ENCODE data around the gene PCNX1. TPM values are rescaled to one million over a fixed set of nuclear protein-coding genes. Genes with fewer than 3 reads are reported as not detected.

The PCNX1 gene
- total and polyA plus RNA-seq, 5 donors, result 7.0 to 48.0 (median 36.5) TPM

GRCh38 chr14:70890826-70891659 is 16.2 kb upstream of the PCNX1 start:
- H3K4me1 ChIP-seq (ENCODE audit: control insufficient read depth, insufficient read depth, low read length), result no peaks in the 10 kb centered on the region
- no peak for DNase-seq
- no peaks in the 10 kb centered on the region for H3K27me3 ChIP-seq (ENCODE audit: control insufficient read depth, insufficient read depth)
- H3K27ac ChIP-seq (ENCODE audit: low read length), result no peak overlapping the region
- peak; percentile 48 for ATAC-seq
- no peak overlapping the region for H3K4me3 ChIP-seq (ENCODE audit: low read length)
- WGBS, result 70% methylated on average over 5 of the region's 5 CpGs
- no peaks in the 10 kb centered on the region for H3K9me3 ChIP-seq (ENCODE audit: control insufficient read depth, low read length)
- intact Hi-C loops (cut with DNase I), result no loop called here

DNA sequence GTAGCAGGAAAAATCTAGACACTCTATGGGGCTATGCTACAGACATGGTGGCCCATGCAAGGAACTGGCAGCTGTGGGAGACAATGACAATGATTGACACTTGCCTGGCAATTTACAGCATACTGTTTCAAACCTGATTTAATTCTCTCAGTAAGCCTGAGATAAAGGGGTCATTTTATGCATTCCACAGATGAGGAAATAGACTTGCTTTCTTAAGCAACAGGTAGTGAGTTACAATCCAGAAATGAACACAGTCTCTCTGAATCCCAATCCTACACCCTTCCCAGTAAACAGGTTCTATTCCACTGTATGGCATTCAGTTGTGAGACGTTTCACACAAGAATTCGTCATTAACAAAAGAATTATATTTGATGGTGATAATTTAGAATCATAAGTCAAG is 15.5 kb upstream of the PCNX1 start:
- no peaks in the 10 kb centered on the region for H3K4me1 ChIP-seq (ENCODE audit: control insufficient read depth, insufficient read depth, low read length)
- DNase-seq (no peak), ATAC-seq (no peak)
- no peaks in the 10 kb centered on the region for H3K9me3 ChIP-seq (ENCODE audit: control insufficient read depth, low read length)
- intact Hi-C loops (cut with DNase I), result no loop called here
- 93% methylated on average over 2 of the region's 2 CpGs for WGBS
- H3K27me3 ChIP-seq (ENCODE audit: control insufficient read depth, insufficient read depth), result no peaks in the 10 kb centered on the region
- H3K4me3 ChIP-seq (ENCODE audit: low read length), result no peak overlapping the region
- H3K27ac ChIP-seq (ENCODE audit: low read length), result no peak overlapping the region

- Histone ChIP-seq H3K27ac (ENCODE audit: low read length) (no peak overlapping the region), H3K4me1 (ENCODE audit: control insufficient read depth, insufficient read depth, low read length) (peaks cover 3% of the 10 kb centered on the region), H3K9me3 (ENCODE audit: control insufficient read depth, low read length) (no peaks in the 10 kb centered on the region), H3K27me3 (ENCODE audit: control insufficient read depth, insufficient read depth) (no peaks in the 10 kb centered on the region), H3K4me3 (ENCODE audit: low read length) (no peak overlapping the region)
- DNase-seq (no peak), ATAC-seq (no peak)
- WGBS, result 86% methylated on average over 13 of the region's 13 CpGs
- intact Hi-C loops (cut with DNase I), result no loop called here
These were observed 14.0 kb upstream of the PCNX1 start for GRCh38 chr14:70893062-70893845.

- Histone ChIP-seq H3K9me3 (ENCODE audit: control insufficient read depth, low read length) (no peaks in the 10 kb centered on the region), H3K4me3 (ENCODE audit: low read length) (no peak overlapping the region), H3K4me1 (ENCODE audit: control insufficient read depth, insufficient read depth, low read length) (peaks cover 6% of the 10 kb centered on the region), H3K27ac (ENCODE audit: low read length) (no peak overlapping the region), H3K27me3 (ENCODE audit: control insufficient read depth, insufficient read depth) (no peaks in the 10 kb centered on the region)
- 90% methylated on average over 5 of the region's 5 CpGs for WGBS
- intact Hi-C loops (cut with DNase I), result no loop called here
- no peak for ATAC-seq
- DNase-seq, result no peak
These were observed 13.4 kb upstream of the PCNX1 start for GRCh38 chr14:70893858-70894291.

DNA sequence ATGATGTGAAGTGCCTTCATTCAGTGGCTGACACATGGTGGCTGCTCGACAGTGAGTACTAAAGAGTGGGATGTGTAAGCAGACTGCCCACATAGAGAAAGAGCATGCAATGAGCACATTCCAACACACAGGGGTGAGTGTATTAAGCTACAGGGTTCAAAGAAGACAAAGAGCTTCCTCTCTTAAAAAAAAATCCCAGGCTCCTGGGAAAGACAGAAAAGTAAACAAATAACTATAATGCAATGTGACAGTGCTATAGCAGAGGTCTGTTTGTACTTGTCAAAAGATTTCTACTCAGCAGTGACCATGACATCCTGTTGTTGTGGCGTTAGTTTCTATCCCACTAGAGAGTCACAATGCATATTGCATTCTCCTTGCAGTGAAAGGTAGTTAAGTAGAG is 12.4 kb upstream of the PCNX1 start:
- Histone ChIP-seq H3K4me3 (ENCODE audit: low read length) (no peak overlapping the region), H3K27ac (ENCODE audit: low read length) (no peak overlapping the region), H3K9me3 (ENCODE audit: control insufficient read depth, low read length) (no peaks in the 10 kb centered on the region), H3K27me3 (ENCODE audit: control insufficient read depth, insufficient read depth) (no peaks in the 10 kb centered on the region), H3K4me1 (ENCODE audit: control insufficient read depth, insufficient read depth, low read length) (peaks cover 6% of the 10 kb centered on the region)
- WGBS, result 61% methylated on average over 2 of the region's 2 CpGs
- intact Hi-C loops (cut with DNase I), result no loop called here
- DNase-seq (no peak), ATAC-seq (no peak)

DNA sequence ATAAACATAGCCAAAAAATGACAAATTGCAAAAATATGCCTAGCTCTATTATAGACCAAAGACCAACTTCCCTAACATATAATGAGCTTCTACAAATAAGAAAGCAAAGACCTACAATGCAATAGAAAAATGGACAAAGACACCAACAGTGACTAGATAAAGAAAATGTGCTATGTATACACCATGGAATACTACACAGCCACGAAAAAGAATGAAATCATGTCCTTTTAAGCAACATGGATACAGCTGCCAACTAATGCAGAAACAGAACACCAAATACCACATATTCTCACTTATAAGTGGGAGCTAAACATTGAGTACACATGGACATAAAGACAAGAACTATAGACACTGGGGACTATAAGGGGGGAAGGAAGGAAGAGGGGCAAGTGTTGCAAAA is 10.9 kb upstream of the PCNX1 start:
- intact Hi-C loops (cut with DNase I), result no loop called here
- Histone ChIP-seq H3K4me1 (ENCODE audit: control insufficient read depth, insufficient read depth, low read length) (peaks cover 6% of the 10 kb centered on the region), H3K27me3 (ENCODE audit: control insufficient read depth, insufficient read depth) (no peaks in the 10 kb centered on the region), H3K4me3 (ENCODE audit: low read length) (no peak overlapping the region), H3K27ac (ENCODE audit: low read length) (no peak overlapping the region), H3K9me3 (ENCODE audit: control insufficient read depth, low read length) (no peaks in the 10 kb centered on the region)
- no peak for ATAC-seq
- 88% methylated on average over 1 of the region's 1 CpG for WGBS
- DNase-seq, result no peak

DNA sequence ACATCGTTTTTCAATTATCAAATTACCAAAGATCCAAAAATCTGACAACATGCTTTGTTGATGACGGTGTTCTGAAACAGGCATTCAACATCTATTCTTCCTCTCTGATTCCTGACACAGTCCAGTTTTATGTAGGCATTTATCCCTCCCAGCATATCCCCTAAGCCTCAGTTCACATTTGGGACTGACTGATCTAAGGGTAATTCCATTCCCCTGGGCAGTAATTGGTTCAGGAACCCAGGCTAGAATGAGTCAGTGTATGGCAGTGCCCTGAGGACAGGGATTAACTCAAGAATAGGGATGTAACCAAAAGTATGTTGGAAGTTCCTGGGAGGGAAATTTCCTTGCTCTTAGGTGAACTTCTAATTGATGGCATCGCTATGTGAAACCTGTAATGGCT is 10.3 kb upstream of the PCNX1 start:
- no peak for DNase-seq
- ATAC-seq, result no peak
- Histone ChIP-seq H3K9me3 (ENCODE audit: control insufficient read depth, low read length) (no peaks in the 10 kb centered on the region), H3K27ac (ENCODE audit: low read length) (no peak overlapping the region), H3K4me1 (ENCODE audit: control insufficient read depth, insufficient read depth, low read length) (peaks cover 6% of the 10 kb centered on the region), H3K27me3 (ENCODE audit: control insufficient read depth, insufficient read depth) (no peaks in the 10 kb centered on the region), H3K4me3 (ENCODE audit: low read length) (no peak overlapping the region)
- WGBS, result 96% methylated on average over 3 of the region's 3 CpGs
- intact Hi-C loops (cut with DNase I), result no loop called here

- no peak overlapping the region for H3K4me3 ChIP-seq (ENCODE audit: low read length)
- 55% methylated on average over 2 of the region's 2 CpGs for WGBS
- H3K4me1 ChIP-seq (ENCODE audit: control insufficient read depth, insufficient read depth, low read length), result peaks cover 6% of the 10 kb centered on the region
- DNase-seq (no peak), ATAC-seq (peak in 1 of 2 donors; percentile 75)
- intact Hi-C loops (cut with DNase I), result no loop called here
- no peak overlapping the region for H3K27ac ChIP-seq (ENCODE audit: low read length)
- no peaks in the 10 kb centered on the region for H3K9me3 ChIP-seq (ENCODE audit: control insufficient read depth, low read length)
- H3K27me3 ChIP-seq (ENCODE audit: control insufficient read depth, insufficient read depth), result no peaks in the 10 kb centered on the region
These were observed 9.8 kb upstream of the PCNX1 start for GRCh38 chr14:70897464-70897863.

- Histone ChIP-seq H3K4me1 (ENCODE audit: control insufficient read depth, insufficient read depth, low read length) (peaks cover 6% of the 10 kb centered on the region), H3K27ac (ENCODE audit: low read length) (no peak overlapping the region), H3K9me3 (ENCODE audit: control insufficient read depth, low read length) (no peaks in the 10 kb centered on the region), H3K4me3 (ENCODE audit: low read length) (no peak overlapping the region), H3K27me3 (ENCODE audit: control insufficient read depth, insufficient read depth) (no peaks in the 10 kb centered on the region)
- intact Hi-C loops (cut with DNase I), result no loop called here
- DNase-seq, result no peak
- ATAC-seq, result no peak
- 59% methylated on average over 3 of the region's 3 CpGs for WGBS
These were observed 9.0 kb upstream of the PCNX1 start for GRCh38 chr14:70898111-70898745.

- H3K4me1 ChIP-seq (ENCODE audit: control insufficient read depth, insufficient read depth, low read length), result peaks cover 8% of the 10 kb centered on the region
- WGBS, result 74% methylated on average over 1 of the region's 1 CpG
- intact Hi-C loops (cut with DNase I), result loop anchor here in 1 of 4 donors (10.0 kb wide), 1 partner anchor 54 kb away; no protein-coding TSS in a partner anchor
- no peak overlapping the region for H3K27ac ChIP-seq (ENCODE audit: low read length)
- ATAC-seq (no peak), DNase-seq (no peak)
- no peaks in the 10 kb centered on the region for H3K9me3 ChIP-seq (ENCODE audit: control insufficient read depth, low read length)
- no peaks in the 10 kb centered on the region for H3K27me3 ChIP-seq (ENCODE audit: control insufficient read depth, insufficient read depth)
- H3K4me3 ChIP-seq (ENCODE audit: low read length), result no peak overlapping the region
These were observed 6.0 kb upstream of the PCNX1 start for GRCh38 chr14:70901269-70901668.

- 97% methylated on average over 1 of the region's 1 CpG for WGBS
- Histone ChIP-seq H3K4me3 (ENCODE audit: low read length) (no peak overlapping the region), H3K4me1 (ENCODE audit: control insufficient read depth, insufficient read depth, low read length) (peaks cover 7% of the 10 kb centered on the region), H3K27me3 (ENCODE audit: control insufficient read depth, insufficient read depth) (no peaks in the 10 kb centered on the region), H3K27ac (ENCODE audit: low read length) (no peak overlapping the region), H3K9me3 (ENCODE audit: control insufficient read depth, low read length) (no peaks in the 10 kb centered on the region)
- intact Hi-C loops (cut with DNase I), result loop anchor here in 1 of 4 donors (10.0 kb wide), 1 partner anchor 53 kb away; no protein-coding TSS in a partner anchor
- ATAC-seq, result no peak
- no peak for DNase-seq
These were observed 5.1 kb upstream of the PCNX1 start for GRCh38 chr14:70902184-70902583.

Measured in right cardiac atrium (tissue), 5 donors.